Heart left ventricle (tissue), 13 donors: ENCODE results near the gene DEPDC5.

ENCODE experiments used
- CTCF ChIP-seq, 12 donors: fragments of 200-600 bp; sonication (generic) in 4 of 12; IDR thresholded peaks; one replicate each; pipeline versions ENCODE4 v1.5.0 to v1.8.0; 2018 to 2022; ENCODE audit warnings: antibody characterized with exemption in 12 of 12, mild to moderate bottlenecking in 5 of 12
- POLR2A ChIP-seq, 2 donors: fragments of 450-650 bp; IDR thresholded peaks; one replicate each; pipeline ENCODE4 v1.6.1; 2017; ENCODE audit warnings: antibody characterized with exemption in 2 of 2, mild to moderate bottlenecking in 2 of 2, moderate library complexity in 2 of 2
- donor health status: ischemic (EF 13 %, LVEDD 7.1; RV severe dilation, severe dysfunction).
- donor health status: DM: no; HTN: yes; CAD: no.
- donor health status: DM: no; HTN: no; CAD: no.
- donor health status: ischemic (EF 25% LVEDD 6.9; RV normal size, moderate dysfunction).
- donor health status: ischemic (EF 25% LVEDD 5.7; RV mildly dilated, moderate dysfunction).
- donor health status: ischemic (EF 35%, LVEDD 5.7; RV mildly dilated, moderate dysfunction).
- donor health status: nonischemic (EF 11% LVEDD 7.7; RV severe dilation, severe dysfunction).
- donor health status: DM: yes; HTN: yes; CAD: no.
- donor health status: PGD.
- donor health status: ischemic (EF 29% LVEDD 5.4; RV normal size, mild dysfunction).
- donor health status: nonischemic (EF 23%, LVEDD 6.1; RV moderate dilation, normal function).

- TF ChIP-seq CTCF (IDR thresholded peaks at IDR 0.05) (no peak), POLR2A (IDR thresholded peaks at IDR 0.05) (no peak)
Measured at GRCh38 chr22:31953261-31953660, 199.4 kb downstream of the DEPDC5 start.
